ENCODE results near the gene ASAP2.

DNA sequence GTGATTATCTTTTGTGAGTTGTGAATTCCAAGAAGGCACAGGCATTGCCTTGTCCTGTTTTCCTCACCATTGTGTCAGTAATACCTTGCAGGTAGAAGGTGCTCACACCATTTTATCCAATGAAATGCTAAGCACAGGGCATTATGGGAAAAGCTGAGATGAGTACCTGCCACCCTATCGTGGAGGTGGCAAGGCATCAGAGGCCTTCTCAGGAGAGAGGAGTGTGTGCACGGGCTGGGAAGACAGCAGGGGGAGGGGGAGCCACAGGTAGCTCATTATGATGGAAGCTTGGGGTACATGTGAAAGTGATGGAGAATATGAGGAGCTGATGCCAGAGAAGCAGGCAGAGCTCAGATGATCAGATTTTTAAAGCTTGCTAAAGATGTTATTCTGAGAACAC, 69.5 kb downstream of the ASAP2 start:
- TF ChIP-seq, protein P1, sequence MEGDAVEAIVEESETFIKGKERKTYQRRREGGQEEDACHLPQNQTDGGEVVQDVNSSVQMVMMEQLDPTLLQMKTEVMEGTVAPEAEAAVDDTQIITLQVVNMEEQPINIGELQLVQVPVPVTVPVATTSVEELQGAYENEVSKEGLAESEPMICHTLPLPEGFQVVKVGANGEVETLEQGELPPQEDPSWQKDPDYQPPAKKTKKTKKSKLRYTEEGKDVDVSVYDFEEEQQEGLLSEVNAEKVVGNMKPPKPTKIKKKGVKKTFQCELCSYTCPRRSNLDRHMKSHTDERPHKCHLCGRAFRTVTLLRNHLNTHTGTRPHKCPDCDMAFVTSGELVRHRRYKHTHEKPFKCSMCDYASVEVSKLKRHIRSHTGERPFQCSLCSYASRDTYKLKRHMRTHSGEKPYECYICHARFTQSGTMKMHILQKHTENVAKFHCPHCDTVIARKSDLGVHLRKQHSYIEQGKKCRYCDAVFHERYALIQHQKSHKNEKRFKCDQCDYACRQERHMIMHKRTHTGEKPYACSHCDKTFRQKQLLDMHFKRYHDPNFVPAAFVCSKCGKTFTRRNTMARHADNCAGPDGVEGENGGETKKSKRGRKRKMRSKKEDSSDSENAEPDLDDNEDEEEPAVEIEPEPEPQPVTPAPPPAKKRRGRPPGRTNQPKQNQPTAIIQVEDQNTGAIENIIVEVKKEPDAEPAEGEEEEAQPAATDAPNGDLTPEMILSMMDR (IDR thresholded peaks at IDR 0.05; ENCODE audit: low read length), result no peak
- TF ChIP-seq EZH2 (optimal IDR thresholded peaks at IDR 0.05; ENCODE audit: low read depth, low read length), result no peak
